Measurements from ENCODE around the gene SMIM45.

The SMIM45 gene

DNA sequence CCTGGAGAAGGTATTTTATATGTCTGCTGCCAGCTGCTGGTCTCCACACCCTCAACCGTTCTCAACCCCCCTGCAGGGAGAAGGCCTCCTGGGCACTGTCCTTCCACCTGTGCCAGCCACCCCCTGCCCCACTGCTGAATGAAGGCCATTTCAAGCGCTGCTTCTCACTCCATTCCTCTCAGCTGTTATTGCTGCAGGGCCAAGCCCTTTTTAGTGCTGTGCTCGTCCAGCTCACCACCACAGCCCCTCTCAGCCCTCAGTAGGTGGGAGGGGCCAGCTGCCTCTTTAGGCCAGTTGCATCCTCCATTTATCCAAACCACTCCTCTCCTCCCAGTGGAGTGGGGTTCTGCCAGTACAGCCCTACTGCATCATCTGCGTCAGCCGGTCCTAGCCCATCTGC is 44.9 kb downstream of the SMIM45 start:
- DNase-seq (ENCODE audit: insufficient read length, low spot score) (no peak), FAIRE-seq (no peak)

GRCh38 chr22:41998361-41999261 is 46.7 kb downstream of the SMIM45 start, which contains the start of gene WBP2NL:
Gene WBP2NL, plus strand, starts transcription at chr22:41998788. Its CDS starts 31 bp downstream, at chr22:41998819.
- FAIRE-seq (peak; percentile 91), DNase-seq (ENCODE audit: insufficient read length, low spot score) (peak; percentile 73)

DNA sequence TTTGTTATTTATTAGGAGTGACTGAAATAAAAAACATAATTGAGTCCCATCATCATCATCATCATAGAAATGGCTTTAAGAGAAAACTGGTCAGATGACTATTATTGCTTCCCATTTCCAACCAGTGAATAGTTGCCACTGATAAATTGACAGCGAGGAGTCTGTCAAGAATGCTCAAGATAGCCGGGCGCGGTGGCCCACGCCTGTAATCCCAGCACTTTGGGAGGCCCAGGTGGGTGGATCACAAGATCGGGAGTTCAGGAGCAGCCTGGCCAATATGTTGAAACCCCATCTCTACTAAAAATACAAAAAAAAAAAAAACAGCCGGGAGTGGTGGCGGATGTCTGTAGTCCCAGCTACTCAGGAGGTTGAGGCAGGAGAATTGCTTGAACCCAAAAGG is 48.5 kb downstream of the SMIM45 start:
- FAIRE-seq (no peak), DNase-seq (ENCODE audit: insufficient read length, low spot score) (no peak)

- FAIRE-seq: no peak
- DNase-seq (ENCODE audit: insufficient read length, low spot score): no peak
These were observed 49.2 kb downstream of the SMIM45 start for GRCh38 chr22:42001121-42001520.

GRCh38 chr22:42001706-42002105 is 49.8 kb downstream of the SMIM45 start:
- FAIRE-seq (no peak), DNase-seq (ENCODE audit: insufficient read length, low spot score) (no peak)

DNA sequence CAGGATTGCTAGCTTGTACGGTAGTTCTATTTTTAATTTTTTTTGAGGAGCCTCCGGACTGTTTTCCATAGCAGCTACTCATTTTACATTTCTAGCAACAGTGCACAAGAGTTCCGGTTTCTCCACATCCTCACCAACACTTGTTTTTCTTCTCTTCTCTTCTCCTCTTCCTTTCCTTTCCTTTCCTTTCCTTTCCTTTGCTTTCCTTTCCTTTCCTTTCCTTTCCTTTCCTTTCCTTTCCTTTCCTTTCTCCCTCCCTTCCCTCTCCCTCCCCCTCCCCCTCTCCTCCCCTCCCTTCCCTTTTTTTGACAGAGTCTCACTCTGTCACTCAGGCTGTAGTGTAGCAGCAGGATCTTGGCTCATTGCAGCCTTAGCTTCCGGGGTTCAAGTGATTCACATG is 56.0 kb downstream of the SMIM45 start:
- no peak for DNase-seq (ENCODE audit: insufficient read length, low spot score)
- FAIRE-seq: no peak

Data from GM19239 (cell line).